DLD1 (cell line): ENCODE data around the gene PEX13.
"Not testable (repeated sequence)": the region's sequence is repeated elsewhere in the genome, so short reads cannot be mapped to it uniquely, and the experiment has no call there.

Experiments used
- in situ Hi-C: cut with HindIII; loops from 2 replicates; pipeline ENCODE4 v1.10.0; 2017; ENCODE audit warnings: low sequenced_read_pairs

The PEX13 gene, protein sequence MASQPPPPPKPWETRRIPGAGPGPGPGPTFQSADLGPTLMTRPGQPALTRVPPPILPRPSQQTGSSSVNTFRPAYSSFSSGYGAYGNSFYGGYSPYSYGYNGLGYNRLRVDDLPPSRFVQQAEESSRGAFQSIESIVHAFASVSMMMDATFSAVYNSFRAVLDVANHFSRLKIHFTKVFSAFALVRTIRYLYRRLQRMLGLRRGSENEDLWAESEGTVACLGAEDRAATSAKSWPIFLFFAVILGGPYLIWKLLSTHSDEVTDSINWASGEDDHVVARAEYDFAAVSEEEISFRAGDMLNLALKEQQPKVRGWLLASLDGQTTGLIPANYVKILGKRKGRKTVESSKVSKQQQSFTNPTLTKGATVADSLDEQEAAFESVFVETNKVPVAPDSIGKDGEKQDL

GRCh38 chr2:61017556-61018317 is at the start of gene PEX13, which contains the start of gene PUS10:
Gene PEX13, plus strand, starts transcription at chr2:61017720. Its CDS starts 40 bp downstream, at chr2:61017760.
Gene PUS10, minus strand, starts transcription at chr2:61018255. Its CDS starts 6,365 bp downstream, at chr2:61011890.
- in situ Hi-C loops: no loop called here

- in situ Hi-C loops: no loop called here
These were observed 44.4 kb upstream of the PEX13 start for GRCh38 chr2:60972889-60973656.

- in situ Hi-C loops: no loop called here
These were observed 43.8 kb upstream of the PEX13 start for GRCh38 chr2:60973705-60974104.

DNA sequence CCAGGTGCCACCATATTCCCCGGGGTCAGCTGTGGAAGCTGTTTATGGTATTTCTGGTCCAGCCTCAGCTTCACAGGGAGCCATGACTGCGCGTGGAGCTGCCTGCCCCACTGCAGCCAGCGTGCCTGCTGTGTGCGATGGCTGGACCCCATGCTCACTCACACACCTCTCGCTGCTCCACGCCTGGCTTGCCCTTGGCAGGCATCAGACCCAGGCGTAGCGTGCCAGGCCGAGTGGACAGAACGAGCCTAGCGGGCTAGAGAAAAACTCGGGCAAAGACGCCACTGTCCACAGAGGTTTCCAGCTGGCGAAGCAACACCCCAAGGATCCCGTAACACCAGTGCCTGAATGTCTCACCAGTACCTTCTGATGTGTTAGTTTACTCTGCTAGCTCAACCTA is 42.9 kb upstream of the PEX13 start:
- in situ Hi-C loops: no loop called here

DNA sequence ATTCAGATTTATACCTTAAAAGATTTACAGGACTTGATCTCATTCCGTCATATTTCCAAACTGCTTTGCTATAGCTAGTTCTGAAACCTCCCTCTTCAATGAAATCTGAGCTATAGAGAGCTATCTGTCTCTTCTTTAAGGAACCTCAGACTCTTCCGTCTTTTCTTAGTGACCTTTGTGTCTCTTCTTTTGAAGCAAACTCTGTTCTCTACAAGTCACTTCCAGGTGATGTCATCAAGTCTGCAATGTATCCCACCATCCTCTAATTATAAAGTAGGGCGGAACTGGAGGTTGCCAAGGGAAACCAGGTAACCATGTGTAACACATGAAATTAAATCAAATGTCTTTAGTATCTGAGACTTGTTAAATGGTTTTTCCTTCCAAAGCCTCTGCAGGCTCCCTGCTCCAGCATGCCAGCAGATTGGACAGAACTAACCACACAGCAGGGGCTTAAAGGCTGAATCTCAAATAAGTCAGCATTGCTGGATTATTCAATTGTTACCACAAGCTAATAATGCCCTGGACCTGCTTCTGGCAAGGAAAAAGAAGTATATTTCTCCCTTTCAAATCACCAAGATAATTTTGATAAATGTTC is 41.2 kb upstream of the PEX13 start:
- in situ Hi-C loops: no loop called here

DNA sequence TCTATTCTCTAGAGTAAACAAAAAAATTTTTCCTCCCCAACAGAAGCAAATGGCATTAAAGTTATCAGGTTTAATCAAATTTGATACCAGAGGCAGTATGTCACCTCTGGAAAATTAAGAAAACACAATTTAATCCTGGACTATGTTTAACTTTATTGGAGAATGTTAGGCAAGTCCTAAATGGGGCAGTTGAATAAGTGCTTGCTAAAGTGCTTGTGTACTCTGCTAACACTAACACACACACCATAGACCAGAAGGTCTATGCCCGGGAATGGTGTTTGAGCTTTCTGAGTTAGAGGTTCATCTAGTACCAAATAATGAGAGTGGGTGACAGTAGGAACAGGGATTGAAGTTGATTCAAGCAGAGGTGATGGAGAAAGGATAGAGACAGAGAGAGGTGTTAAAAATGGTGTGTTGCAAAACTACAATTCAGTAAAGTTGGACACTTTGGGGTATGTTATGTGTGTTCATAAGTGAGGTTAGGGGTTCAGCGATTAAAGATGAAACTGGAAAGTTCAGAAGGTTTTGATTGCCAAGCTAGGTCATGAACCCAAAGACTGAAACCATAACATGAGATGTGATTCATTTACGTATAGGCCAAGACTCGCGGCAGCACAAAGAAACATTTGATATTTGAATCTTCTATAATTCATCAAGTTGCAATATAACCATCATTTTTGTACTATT is 40.5 kb upstream of the PEX13 start:
- in situ Hi-C loops: no loop called here

DNA sequence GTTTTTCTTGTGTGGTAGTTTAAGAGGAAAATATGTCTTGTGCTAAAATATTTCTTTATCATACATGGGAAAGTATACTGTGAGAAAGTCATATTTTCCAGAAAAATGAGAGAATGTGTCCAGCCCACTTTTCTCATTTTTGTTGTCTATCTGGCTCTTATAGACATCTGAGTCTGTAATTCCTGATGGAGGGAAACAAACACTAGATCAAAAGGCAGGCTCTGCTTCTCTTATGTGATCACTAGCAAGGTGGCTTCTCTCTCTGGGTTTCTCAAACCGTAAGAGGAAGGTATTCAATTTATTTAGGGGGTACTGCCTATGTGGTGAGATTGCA is 40.0 kb upstream of the PEX13 start:
- in situ Hi-C loops: no loop called here

GRCh38 chr2:60979231-60979630 is 38.3 kb upstream of the PEX13 start:
- in situ Hi-C loops: no loop called here

DNA sequence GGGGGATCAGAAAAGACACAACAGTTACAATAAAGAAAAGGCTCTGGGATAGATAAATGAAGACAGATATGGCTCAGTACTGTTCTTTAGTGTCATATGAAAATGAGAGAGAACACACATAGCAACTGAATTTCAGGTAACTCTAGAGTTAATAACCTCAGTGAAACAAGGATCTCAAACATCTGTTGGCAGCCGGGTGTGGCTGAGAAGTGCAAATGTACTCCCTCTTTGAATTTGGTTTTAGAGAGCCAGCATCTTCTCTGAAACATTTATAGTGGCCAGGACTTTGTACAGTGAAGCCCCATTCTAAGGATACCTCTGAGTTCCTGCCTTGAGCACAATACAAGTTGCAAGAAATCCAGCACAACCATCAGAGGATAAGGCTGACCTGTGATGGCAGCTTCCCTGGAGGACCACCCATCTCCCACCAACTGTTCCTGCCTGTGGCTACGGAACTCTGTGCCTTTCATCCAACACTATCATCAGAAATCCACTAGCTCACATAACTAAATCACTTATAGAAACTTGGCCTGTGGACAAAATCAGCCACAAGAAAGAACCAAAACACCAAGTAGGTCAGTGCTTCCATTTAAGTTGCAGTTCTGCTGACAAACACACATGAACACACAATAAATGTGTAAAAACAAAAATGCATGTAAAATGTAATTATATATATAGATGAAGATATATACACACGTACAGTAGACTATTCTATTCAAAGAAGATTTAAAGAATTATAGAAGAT is 37.3 kb upstream of the PEX13 start:
- in situ Hi-C loops: no loop called here

DNA sequence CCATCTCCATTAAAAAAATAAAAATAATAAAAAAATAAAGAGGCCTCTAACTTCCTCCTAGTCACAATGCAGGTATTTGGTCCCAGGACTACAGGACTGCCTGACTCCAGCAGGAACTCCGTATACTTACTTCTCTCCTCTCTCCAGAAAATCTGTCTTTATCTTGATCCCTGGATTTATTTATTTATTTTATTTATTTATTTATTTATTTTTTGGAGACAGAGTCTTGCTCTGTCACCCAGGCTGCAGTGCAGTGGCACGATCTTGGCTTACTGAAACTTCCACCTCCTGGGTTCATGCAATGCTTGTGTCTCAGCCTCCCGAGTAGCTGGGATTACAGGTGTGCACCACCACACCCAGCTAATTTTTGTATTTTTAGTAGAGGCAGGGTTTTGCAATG is 35.5 kb upstream of the PEX13 start:
- in situ Hi-C loops: not testable (repeated sequence)

DNA sequence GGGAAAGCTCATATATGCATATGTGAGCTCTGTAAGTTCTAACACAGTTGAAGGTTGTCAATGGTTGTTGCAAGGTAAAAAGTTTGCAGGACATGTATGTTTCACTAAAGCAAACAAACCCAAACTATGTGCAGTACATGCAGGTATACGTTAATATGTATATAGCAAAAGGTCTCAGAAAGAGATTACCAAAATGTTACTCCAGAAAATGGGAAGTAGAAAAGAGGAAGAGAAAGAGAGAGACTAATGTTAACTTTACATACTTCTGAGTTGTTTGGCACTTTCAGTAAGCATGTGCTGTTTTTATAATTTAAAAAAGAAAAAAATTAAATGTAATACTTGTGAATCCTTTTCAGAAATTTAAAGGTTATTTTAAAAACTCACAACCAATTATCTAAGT is 32.8 kb upstream of the PEX13 start:
- in situ Hi-C loops: no loop called here

GRCh38 chr2:60987041-60987440 is 30.5 kb upstream of the PEX13 start:
- in situ Hi-C loops: no loop called here

DNA sequence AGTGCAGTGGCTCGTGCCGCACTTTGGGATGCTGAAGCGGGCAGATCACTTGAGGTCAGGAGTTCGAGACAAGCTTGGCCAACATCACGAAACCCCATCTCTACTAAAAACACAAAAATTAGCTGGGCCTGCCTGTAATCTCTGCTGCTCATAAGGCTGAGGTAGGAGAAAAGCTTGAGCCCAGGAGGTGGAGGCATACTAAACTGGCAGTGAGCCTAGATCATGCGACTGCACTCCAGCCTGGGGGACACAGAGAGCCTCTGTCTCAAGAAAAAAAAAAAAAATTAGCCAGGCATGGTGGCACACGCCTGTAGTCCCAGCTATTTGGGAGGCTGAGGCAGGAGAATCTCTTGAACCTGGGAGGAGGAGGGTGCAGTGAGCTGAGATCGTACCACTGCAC is 29.9 kb upstream of the PEX13 start:
- in situ Hi-C loops: not testable (repeated sequence)

DNA sequence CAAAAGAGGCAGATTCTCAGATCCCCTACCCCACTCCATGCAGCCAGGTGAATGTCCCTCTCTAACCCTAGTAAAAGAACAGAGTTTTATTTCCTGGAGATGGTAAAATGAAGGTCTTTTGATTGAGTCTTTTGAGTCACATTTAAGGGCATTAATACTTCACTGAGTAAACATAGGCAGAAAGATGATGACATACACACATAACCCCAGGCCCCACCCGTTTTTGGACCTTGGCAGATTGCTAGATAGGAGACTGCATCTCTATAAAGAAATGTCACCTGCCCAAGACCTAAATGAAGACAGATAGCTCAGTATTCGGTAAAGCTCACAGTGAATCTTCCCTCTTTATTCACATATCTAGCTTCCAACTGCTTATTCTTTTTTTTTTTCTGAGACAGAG is 28.3 kb upstream of the PEX13 start:
- in situ Hi-C loops: no loop called here

DNA sequence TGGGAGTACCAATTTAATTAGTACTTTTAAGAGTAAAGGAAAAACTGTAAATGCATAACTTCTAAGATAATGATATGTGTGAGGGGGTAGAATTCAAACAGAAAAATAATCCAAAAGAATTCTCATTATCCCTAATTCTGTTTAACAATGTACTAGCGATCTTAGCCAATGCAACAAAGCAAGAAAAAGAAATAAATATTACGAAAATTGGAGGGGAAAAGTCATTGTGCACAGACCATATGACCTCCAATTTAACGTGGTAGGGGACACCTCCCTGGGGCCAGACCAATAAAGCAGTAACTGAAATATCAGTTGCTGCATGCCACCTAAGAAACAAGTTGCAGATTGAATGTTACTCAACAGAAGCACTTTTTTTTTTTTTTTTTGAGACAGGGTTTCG is 25.9 kb upstream of the PEX13 start:
- in situ Hi-C loops: no loop called here

DNA sequence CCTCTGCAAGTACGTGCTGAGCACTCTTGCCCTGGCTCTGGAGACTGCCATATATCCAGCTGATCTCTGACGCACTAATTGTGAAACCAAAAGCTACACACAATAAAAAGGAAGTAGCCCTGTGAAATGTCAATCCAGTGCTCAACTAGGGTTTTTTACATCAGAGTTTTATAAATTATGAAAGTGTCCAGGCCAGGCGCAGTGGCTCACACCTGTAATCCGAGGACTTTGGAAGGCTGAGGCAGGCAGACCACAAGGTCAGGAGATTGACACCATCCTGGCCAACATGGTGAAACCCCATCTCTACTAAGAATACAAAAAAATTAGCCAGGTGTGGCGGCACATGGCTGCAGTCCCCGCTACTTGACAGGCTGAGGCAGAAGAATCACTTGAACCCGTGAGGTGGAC is 24.5 kb upstream of the PEX13 start:
- in situ Hi-C loops: no loop called here

DNA sequence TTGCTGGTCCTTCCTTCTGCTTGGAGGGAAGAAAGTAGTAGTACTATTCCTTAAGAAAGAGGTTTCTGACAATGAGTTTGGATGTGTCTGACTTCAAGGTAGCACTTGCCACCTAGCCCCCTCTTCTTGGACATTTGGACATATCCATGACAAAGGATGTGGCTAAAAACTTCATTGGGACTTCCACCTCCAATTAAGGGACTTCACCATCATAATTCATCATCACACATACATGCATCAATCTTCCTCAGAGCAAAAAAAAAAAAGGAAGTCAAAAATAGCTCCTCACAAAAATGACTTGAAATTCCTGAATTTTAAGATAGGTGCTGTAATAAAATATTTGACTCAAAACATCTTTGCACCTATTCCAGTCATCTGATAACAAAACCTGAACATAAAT is 23.4 kb upstream of the PEX13 start:
- in situ Hi-C loops: no loop called here

GRCh38 chr2:60998628-60999545 is 18.6 kb upstream of the PEX13 start:
- in situ Hi-C loops: no loop called here

DNA sequence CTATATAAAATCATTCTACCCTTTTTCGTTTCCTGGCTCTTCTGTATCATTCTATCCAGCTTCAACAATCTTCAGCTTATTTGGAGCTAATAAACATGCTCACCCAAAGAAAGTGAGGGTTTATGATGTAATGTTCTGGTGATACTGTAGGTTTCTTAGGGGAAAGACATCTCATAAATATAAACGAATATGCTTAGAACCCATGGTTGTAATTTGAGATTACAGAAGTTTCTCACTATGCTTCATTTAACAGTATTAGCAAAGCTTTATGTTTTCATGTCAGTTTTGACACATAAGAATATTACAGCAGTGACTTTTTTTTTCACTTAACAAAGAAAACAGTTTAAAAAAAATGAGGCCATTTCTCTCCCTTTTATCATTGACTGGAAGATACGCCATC is 11.8 kb upstream of the PEX13 start:
- in situ Hi-C loops: no loop called here
